Measurements from ENCODE around the gene SDC1. TPM values are rescaled to one million over a fixed set of nuclear protein-coding genes. Genes with fewer than 3 reads are reported as not detected.
A peak's percentile ranks its signal among the peaks of the same experiment; 100 is the strongest.

SDC1 gene
- total RNA-seq, 1 donor from 2014 or later, result 184 TPM

DNA sequence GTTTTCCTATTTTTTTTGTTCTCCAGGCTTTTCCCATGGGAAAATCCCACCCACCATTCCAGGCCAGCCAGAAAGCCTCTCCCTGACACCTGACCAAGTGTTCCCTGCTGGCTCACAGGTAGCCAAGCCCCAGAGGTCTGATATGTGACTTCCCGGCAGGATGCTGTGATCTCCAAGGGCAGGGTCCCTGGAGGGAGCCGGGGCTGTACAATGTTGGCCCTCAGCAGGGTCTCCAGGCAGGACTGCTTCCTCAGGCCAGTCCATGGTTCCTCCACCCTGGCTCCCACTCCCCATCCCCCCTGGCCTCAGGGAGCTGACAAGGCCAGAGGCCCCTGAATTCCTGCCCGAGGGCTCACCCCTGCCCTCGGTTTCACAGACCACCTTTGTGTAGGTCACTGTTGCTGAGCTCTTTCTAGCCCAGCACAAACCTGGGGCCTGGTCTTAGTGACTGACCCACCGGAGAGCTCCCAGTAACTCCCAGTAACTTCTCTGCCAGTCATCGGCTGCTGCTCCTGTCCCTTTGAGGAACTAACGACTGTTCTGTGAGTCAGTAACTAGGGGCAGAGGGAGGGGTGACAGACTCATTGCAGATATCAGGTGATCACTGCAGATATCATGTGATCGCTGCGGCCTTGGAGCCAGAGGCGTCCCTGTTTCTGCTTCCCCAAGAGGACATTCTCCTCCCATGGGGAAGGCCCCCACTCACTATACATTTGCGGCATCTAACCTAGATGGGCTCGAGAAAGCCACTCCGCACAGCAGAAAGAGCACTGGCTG is 38.7 kb downstream of the SDC1 start:
- TF ChIP-seq POLR2A (IDR thresholded peaks at IDR 0.05), result no peak
- TF ChIP-seq POLR2AphosphoS5 (IDR thresholded peaks at IDR 0.05; ENCODE audit: insufficient read depth in 1 of 2, low read depth in 1 of 2), result no peak
- TF ChIP-seq, protein P1, sequence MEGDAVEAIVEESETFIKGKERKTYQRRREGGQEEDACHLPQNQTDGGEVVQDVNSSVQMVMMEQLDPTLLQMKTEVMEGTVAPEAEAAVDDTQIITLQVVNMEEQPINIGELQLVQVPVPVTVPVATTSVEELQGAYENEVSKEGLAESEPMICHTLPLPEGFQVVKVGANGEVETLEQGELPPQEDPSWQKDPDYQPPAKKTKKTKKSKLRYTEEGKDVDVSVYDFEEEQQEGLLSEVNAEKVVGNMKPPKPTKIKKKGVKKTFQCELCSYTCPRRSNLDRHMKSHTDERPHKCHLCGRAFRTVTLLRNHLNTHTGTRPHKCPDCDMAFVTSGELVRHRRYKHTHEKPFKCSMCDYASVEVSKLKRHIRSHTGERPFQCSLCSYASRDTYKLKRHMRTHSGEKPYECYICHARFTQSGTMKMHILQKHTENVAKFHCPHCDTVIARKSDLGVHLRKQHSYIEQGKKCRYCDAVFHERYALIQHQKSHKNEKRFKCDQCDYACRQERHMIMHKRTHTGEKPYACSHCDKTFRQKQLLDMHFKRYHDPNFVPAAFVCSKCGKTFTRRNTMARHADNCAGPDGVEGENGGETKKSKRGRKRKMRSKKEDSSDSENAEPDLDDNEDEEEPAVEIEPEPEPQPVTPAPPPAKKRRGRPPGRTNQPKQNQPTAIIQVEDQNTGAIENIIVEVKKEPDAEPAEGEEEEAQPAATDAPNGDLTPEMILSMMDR (IDR thresholded peaks at IDR 0.05), result no peak
- intact Hi-C loops (cut with DNase I), result no loop called here
- Histone ChIP-seq H3K27me3 (no peaks in the 10 kb centered on the region), H3K4me3 (no peak overlapping the region), H3K36me3 (no peaks in the 10 kb centered on the region), H3K9me3 (no peaks in the 10 kb centered on the region), H3K4me1 (peaks cover 19% of the 10 kb centered on the region), H3K27ac (peak overlapping the region; percentile 53)
- DNase-seq (ENCODE audit: extremely low spot score in 2 of 2), result no peak

DNA sequence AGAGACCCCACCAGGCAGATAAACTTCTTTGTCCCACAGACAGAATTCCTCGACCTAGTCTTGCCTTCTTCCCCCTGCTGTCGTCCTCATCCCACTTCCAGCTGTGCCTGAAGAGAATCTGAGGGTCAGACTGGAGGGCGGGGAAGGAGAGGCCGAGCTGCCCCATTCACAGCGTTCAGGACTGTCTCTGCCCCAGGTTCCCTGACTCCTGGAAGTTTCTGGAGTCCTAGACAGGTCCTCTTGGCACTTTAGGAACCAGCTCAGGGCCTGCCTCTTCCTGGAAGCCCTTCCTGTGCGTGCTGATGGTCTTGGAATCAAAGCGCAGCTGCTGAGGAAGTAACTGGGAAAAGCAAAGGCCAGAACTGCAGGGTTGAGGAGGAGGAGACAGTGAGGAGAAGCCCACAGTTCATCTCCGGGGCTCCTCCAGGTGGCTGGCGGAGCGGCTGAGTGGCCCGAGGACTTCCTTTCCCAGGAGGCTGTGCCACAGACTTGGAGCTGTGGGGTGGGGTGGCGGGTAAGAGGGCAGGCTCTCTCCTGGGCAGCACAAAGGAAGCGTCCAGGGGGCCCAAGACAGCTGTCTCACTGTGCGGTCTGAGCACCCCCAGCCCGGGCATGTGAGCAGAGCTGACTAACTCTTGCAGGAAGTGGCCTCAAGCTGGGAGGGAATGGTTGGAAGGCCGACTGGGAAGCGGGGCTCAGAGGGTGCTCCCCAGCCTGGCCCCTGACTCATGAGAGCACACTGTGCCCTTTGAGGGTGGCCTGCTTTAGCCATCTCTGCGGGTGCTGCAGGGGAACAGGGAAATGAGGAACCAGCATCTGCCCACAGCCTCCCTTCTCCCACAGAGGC is 39.5 kb downstream of the SDC1 start:
- H3K27me3 ChIP-seq, result no peaks in the 10 kb centered on the region
- intact Hi-C loops (cut with DNase I), result no loop called here
- peaks cover 24% of the 10 kb centered on the region for H3K4me1 ChIP-seq
- no peak for TF ChIP-seq POLR2AphosphoS5 (IDR thresholded peaks at IDR 0.05; ENCODE audit: insufficient read depth in 1 of 2, low read depth in 1 of 2)
- TF ChIP-seq, protein P1 (IDR thresholded peaks at IDR 0.05), result no peak
- no peak for TF ChIP-seq POLR2A (IDR thresholded peaks at IDR 0.05)
- DNase-seq (ENCODE audit: extremely low spot score in 2 of 2), result no peak
- H3K36me3 ChIP-seq, result no peaks in the 10 kb centered on the region
- no peak overlapping the region for H3K4me3 ChIP-seq
- H3K9me3 ChIP-seq, result no peaks in the 10 kb centered on the region
- peak overlapping the region; percentile 53 for H3K27ac ChIP-seq

DNA sequence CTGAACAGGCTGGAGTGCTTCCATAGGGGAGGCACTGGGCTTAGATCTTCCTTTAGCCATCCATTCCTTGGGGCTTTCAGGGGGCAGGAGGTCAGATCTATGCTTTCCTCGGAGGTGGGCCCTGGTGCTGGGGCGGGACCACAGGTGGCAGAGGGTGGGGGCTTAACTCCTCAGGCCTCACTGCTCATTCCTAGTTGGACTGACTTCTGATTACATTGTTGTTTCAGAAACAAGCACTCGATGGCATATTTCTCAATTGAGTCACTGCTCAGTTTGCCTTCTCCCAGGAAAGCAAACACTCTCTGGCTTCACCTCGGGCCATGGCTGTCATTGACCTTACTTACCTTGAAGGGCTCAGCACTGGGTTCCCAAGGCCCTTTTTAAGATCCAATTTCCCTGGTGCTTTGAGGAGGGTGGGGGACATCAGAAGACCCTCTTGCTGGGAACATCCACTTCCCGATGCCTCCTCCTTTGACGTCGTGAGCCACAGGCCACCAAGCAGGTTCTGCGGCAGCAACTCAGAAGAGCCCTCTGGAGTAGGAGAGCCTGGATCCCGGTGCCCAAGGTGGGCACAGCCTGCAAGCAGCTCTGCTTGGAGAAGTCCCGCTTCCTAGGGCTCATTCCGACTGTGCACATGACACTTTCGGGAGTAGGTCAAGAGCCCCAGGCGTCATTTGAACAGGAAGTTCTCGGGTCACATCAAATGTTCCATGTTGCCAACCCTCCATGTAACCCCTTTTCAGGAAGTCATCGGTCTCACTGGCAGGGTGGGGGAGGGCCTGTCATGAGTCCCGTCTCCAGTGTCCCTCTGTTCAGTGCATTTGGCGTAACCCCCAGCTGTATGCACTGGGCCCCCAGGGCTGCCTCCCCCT is 40.6 kb downstream of the SDC1 start:
- TF ChIP-seq, protein P1 (IDR thresholded peaks at IDR 0.05), result no peak
- Histone ChIP-seq H3K36me3 (no peaks in the 10 kb centered on the region), H3K27me3 (no peaks in the 10 kb centered on the region), H3K4me3 (no peak overlapping the region), H3K4me1 (peaks cover 30% of the 10 kb centered on the region), H3K9me3 (no peaks in the 10 kb centered on the region), H3K27ac (peak overlapping the region; percentile 33)
- intact Hi-C loops (cut with DNase I), result no loop called here
- DNase-seq (ENCODE audit: extremely low spot score in 2 of 2), result no peak

DNA sequence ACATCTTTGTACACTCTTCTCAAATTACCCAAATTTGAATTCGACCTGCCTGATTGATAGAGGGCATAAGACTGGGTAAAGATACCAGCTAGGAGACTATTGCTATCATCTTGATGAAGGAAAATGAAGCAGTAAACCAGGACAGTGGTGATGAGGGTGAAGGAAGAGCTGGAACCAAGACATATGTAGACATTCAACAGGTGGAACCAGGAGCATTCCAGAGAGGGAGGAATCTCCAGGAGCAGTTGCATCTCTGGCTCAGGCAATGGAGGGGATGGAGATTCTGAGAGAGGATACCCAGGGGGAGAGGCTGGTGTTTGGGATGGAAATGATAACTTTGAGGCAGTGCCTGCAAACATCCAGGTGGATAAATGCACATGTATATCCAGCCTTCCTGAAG is 41.6 kb downstream of the SDC1 start:
- H3K27ac ChIP-seq, result no peak overlapping the region
- no peaks in the 10 kb centered on the region for H3K36me3 ChIP-seq
- no peak overlapping the region for H3K4me3 ChIP-seq
- H3K4me1 ChIP-seq, result peaks cover 30% of the 10 kb centered on the region
- intact Hi-C loops (cut with DNase I), result no loop called here
- TF ChIP-seq, protein P1 (IDR thresholded peaks at IDR 0.05), result no peak
- TF ChIP-seq POLR2AphosphoS5 (IDR thresholded peaks at IDR 0.05; ENCODE audit: insufficient read depth in 1 of 2, low read depth in 1 of 2) (no peak), POLR2A (IDR thresholded peaks at IDR 0.05) (no peak)
- H3K9me3 ChIP-seq, result no peaks in the 10 kb centered on the region
- H3K27me3 ChIP-seq, result no peaks in the 10 kb centered on the region
- no peak for DNase-seq (ENCODE audit: extremely low spot score in 2 of 2)

Measured in vagina (tissue), 2 donors.